Neural cell (in vitro differentiated cells): ENCODE results near the gene CFAP157. TPM values are rescaled to one million over a fixed set of nuclear protein-coding genes. Genes with fewer than 3 reads are reported as not detected.
A peak's percentile ranks its signal among the peaks of the same experiment; 100 is the strongest.

ENCODE experiments used
- H2AFZ ChIP-seq: fragments of 200-600, 300-800 bp; sonication (generic), shearing (Covaris generic); 2 replicates; pipeline ENCODE4 v1.6.0; 2014; ENCODE audit warnings: low read depth, mild to moderate bottlenecking, antibody characterized with exemption, low read length, moderate library complexity
- H3F3A ChIP-seq: fragments of 200-600 bp; shearing (Covaris generic); 2 replicates; pipeline ENCODE4 v1.6.1; 2016; ENCODE audit warnings: mild to moderate bottlenecking, moderate library complexity, mixed read lengths, antibody characterized with exemption, low read length; ENCODE audit not compliant: insufficient read depth, poor library complexity, severe bottlenecking
- H3K27ac ChIP-seq: fragments of 200-600, 300-800 bp; sonication (generic), shearing (Covaris generic); 2 replicates; pipeline ENCODE4 v1.5.1; 2014; ENCODE audit warnings: mild to moderate bottlenecking, low read length, moderate library complexity
- H3K27me3 ChIP-seq: fragments of 300-800, 200-600 bp; sonication (generic), shearing (Covaris generic); 2 replicates; pipeline ENCODE4 v1.6.0; 2014; ENCODE audit warnings: mild to moderate bottlenecking, low read depth, low read length, moderate library complexity; ENCODE audit not compliant: insufficient read depth
- H3K36me3 ChIP-seq: fragments of 300-800, 200-600 bp; sonication (generic), shearing (Covaris generic); 2 replicates; pipeline ENCODE4 v1.5.1; 2014; ENCODE audit warnings: mild to moderate bottlenecking, antibody characterized with exemption, low read length, moderate library complexity; ENCODE audit not compliant: insufficient read depth
- H3K4me2 ChIP-seq: fragments of 300-800, 200-600 bp; sonication (generic), shearing (Covaris generic); 2 replicates; pipeline ENCODE4 v1.6.0; 2014; ENCODE audit warnings: mild to moderate bottlenecking, low read length
- H3K4me3 ChIP-seq: fragments of 300-800, 200-600 bp; sonication (generic), shearing (Covaris generic); 2 replicates; pipeline ENCODE4 v1.5.1; 2014; ENCODE audit warnings: mild to moderate bottlenecking, low read length, moderate library complexity
- H3K79me2 ChIP-seq: fragments of 200-600 bp; shearing (Covaris generic); replicated peaks from 2 replicates; pipeline ENCODE4 v1.6.0; 2014; ENCODE audit warnings: mild to moderate bottlenecking, low read length, moderate library complexity; ENCODE audit not compliant: insufficient read depth
- H3K9ac ChIP-seq: fragments of 300-800, 200-600 bp; sonication (generic), shearing (Covaris generic); 2 replicates; pipeline ENCODE4 v1.6.1; 2016; ENCODE audit warnings: mild to moderate bottlenecking, low read length, mixed read lengths
- H3K9me2 ChIP-seq: fragments of 200-600 bp; shearing (Covaris generic); 2 replicates; pipeline ENCODE4 v1.6.1; 2016; ENCODE audit warnings: mild to moderate bottlenecking, low read length, mixed read lengths; ENCODE audit not compliant: insufficient read depth
- H3K9me3 ChIP-seq: fragments of 200-600, 300-800 bp; sonication (generic), shearing (Covaris generic); 2 replicates; pipeline ENCODE4 v1.6.1; 2016; ENCODE audit warnings: mild to moderate bottlenecking, mixed run types, low read length, moderate library complexity, mixed read lengths
- H4K20me1 ChIP-seq: fragments of 200-600 bp; shearing (Covaris generic); 2 replicates; pipeline ENCODE4 v1.6.1; 2016; ENCODE audit warnings: mild to moderate bottlenecking, mixed run types; ENCODE audit not compliant: insufficient read depth
- CTCF ChIP-seq: fragments of 450-650 bp; IDR thresholded peaks from 2 replicates; pipeline ENCODE4 v1.5.1; 2014; ENCODE audit warnings: antibody characterized with exemption, mild to moderate bottlenecking, moderate library complexity; ENCODE audit not compliant: poor library complexity, severe bottlenecking
- EP300 ChIP-seq: fragments of 450-650 bp; conservative IDR thresholded peaks from 2 replicates; pipeline ENCODE4 v1.6.1; 2014; ENCODE audit warnings: antibody characterized with exemption, mild to moderate bottlenecking, moderate library complexity; ENCODE audit not compliant: poor library complexity, severe bottlenecking
- EZH2 ChIP-seq: fragments of 200-600, 300-800 bp; shearing (Covaris generic), sonication (generic); IDR thresholded peaks from 2 replicates; pipeline ENCODE4 v1.6.1; 2014; ENCODE audit warnings: antibody characterized with exemption, low read length, borderline replicate concordance, mild to moderate bottlenecking; ENCODE audit not compliant: insufficient read depth, poor library complexity, severe bottlenecking
- MXI1 ChIP-seq: fragments of 450-650 bp; conservative IDR thresholded peaks from 2 replicates; pipeline ENCODE4 v1.6.1; 2014; ENCODE audit warnings: antibody characterized with exemption, mild to moderate bottlenecking; ENCODE audit not compliant: poor library complexity, severe bottlenecking
- POLR2AphosphoS5 ChIP-seq: IDR thresholded peaks from 2 replicates; pipeline ENCODE4 v1.6.1; 2012
- RAD21 ChIP-seq: fragments of 450-650 bp; conservative IDR thresholded peaks from 2 replicates; pipeline ENCODE4 v1.6.1; 2014; ENCODE audit warnings: antibody characterized with exemption, mild to moderate bottlenecking, moderate library complexity
- REST ChIP-seq: IDR thresholded peaks from 2 replicates; pipeline ENCODE4 v1.6.1; 2012; ENCODE audit warnings: borderline replicate concordance
- SMC3 ChIP-seq: fragments of 450-650 bp; conservative IDR thresholded peaks from 2 replicates; pipeline ENCODE4 v1.6.1; 2014; ENCODE audit warnings: antibody characterized with exemption, mild to moderate bottlenecking, moderate library complexity; ENCODE audit not compliant: poor library complexity
- TAF1 ChIP-seq: IDR thresholded peaks from 2 replicates; pipeline ENCODE4 v1.6.1; 2012; ENCODE audit warnings: low read depth
- polyA plus RNA-seq: library from polyadenylated mRNA; depleted of rRNA; stranded (reverse); fragments of >200 nt; gene quantifications from 2 replicates; pipeline ENCODE4 v1.2.3, GENCODE V29; 2014

The CFAP157 gene
- polyA plus RNA-seq, 1 donor from 2014 or later: 1.3 TPM

GRCh38 chr9:127735530-127736185 lies 28.9 kb downstream of the CFAP157 start:
- Histone ChIP-seq H3K27ac (peak overlapping the region; percentile 97), H3K4me2 (peak overlapping the region; percentile 89), H2AFZ (no peak overlapping the region), H3K9me2 (no peaks in the 10 kb centered on the region), H3K79me2 (peaks cover 3% of the 10 kb centered on the region), H3K4me3 (peak overlapping the region; percentile 90), H3K36me3 (no peaks in the 10 kb centered on the region), H3K9ac (peak overlapping the region; percentile 71), H3K27me3 (no peaks in the 10 kb centered on the region), H3K9me3 (no peaks in the 10 kb centered on the region), H4K20me1 (no peaks in the 10 kb centered on the region), H3F3A (no peaks in the 10 kb centered on the region)
- TF ChIP-seq REST (peak; percentile 76), RAD21 (no peak)

DNA sequence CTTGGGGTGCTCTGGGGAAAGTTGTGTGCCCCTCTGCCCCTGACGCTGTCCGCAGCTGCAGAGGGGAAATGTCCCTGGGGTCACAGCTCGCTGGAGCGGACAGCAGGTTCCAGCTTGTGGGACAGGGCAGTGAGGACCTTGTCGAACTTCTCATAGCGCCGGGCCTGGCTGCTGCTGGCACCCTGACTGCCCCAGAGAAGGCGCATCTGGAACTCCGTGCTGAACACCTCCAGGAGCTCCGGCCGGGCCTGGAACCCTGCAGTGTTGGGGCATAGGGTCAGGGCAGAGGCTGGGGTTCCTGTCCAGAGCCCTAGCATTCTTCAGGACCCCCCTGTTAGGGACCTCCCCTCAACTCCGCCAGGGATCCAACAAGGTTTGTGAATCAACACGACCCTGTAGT lies 31.9 kb downstream of the CFAP157 start:
- H3K36me3 ChIP-seq: no peaks in the 10 kb centered on the region
- TF ChIP-seq RAD21 (no peak), REST (no peak), TAF1 (no peak), MXI1 (no peak), EZH2 (no peak), CTCF (no peak), EP300 (no peak), SMC3 (no peak), POLR2AphosphoS5 (no peak)
- no peak overlapping the region for H3K4me2 ChIP-seq
- H3K27ac ChIP-seq: no peak overlapping the region
- H3K27me3 ChIP-seq: no peaks in the 10 kb centered on the region
- H3K4me3 ChIP-seq: no peak overlapping the region
- no peak overlapping the region for H2AFZ ChIP-seq
- H3K9ac ChIP-seq: no peak overlapping the region
- H3K9me2 ChIP-seq: no peaks in the 10 kb centered on the region
- H3K9me3 ChIP-seq: no peaks in the 10 kb centered on the region
- peaks cover 3% of the 10 kb centered on the region for H3K79me2 ChIP-seq
- no peaks in the 10 kb centered on the region for H4K20me1 ChIP-seq
- H3F3A ChIP-seq: no peaks in the 10 kb centered on the region
